H54 (cell line): Measurements from ENCODE around the gene MBP.

Experiments used
- DNase-seq: peaks from one replicate; pipeline ENCODE4 v3.0.0; 2011; ENCODE audit warnings: low spot score, mixed read lengths; ENCODE audit not compliant: insufficient read length
- FAIRE-seq: peaks from 3 replicates; lab custom pipeline; 2011; peaks lifted over from hg19 to GRCh38; lab: Jason Lieb, UNC
- POLR2A ChIP-seq: IDR thresholded peaks from 2 replicates; pipeline ENCODE4 v1.6.1; 2011; ENCODE audit warnings: low read depth, mild to moderate bottlenecking, low read length

The MBP gene

DNA sequence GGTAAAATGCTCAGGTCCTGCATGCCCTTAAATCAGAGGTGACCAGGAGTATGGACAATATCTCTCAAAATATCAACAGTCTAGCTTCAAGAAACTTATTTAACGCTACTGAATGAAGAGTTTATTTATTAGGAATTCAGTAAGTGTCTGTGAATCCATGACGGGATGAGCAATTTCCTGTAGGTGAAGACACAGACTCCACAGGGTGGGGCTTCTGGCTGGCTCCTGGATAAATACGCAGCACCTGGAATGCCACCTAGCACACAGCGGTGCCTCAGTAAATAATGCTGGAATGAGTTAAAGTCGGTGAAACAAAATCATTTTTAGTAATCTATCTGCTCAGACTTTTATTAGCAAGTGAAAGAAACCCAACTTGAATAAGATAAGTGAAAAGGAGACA is 29.4 kb upstream of the MBP start:
- DNase-seq: no peak
- no peak for TF ChIP-seq POLR2A
- no peak for FAIRE-seq

- FAIRE-seq (no peak), DNase-seq (no peak)
- no peak for TF ChIP-seq POLR2A
Measured at GRCh38 chr18:77161383-77161782, 28.8 kb upstream of the MBP start.

DNA sequence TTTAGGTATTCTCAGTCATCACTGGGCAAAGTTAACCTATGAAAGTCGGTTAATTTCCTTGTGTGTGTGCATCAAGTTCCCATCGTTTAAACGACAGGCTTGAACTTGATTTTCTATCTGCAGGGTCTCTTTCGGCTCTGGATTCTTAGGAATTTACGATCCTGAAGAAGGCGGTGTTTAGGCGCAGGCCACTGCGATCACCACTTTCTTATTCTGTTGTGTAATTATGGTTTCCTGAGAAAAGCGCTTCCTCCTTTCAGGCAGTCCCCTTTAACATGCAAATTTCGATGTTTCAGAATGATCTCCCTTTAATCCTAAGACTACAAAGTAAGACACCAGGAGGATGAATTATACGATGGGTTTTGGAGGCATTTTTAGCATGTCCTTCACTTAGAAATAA is 27.9 kb upstream of the MBP start:
- TF ChIP-seq POLR2A: no peak
- no peak for DNase-seq
- no peak for FAIRE-seq

GRCh38 chr18:77157312-77157711 is 24.7 kb upstream of the MBP start:
- no peak for TF ChIP-seq POLR2A
- FAIRE-seq (no peak), DNase-seq (no peak)

DNA sequence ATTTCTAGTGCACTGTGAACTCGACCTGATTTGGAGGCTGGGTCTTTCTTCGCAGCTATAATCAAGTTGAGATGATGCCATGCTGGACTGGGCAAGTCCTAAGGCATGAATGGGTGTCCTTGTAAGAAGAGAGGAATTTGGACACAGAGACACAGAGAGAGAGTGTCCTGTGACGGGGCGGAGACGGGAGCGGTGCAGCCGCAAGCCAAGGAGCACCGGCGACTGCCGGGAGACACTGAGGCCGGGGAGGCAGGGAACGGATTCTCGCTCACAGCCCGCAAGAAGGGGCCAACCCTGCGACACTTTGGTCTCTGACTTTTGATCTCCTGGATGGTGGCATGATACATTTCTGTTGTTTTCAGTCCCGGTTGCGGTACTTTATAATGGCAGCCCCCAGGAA is 22.4 kb upstream of the MBP start:
- DNase-seq (no peak), FAIRE-seq (no peak)
- TF ChIP-seq POLR2A: no peak

GRCh38 chr18:77153404-77153803 is 20.8 kb upstream of the MBP start:
- TF ChIP-seq POLR2A: no peak
- FAIRE-seq (no peak), DNase-seq (no peak)

DNA sequence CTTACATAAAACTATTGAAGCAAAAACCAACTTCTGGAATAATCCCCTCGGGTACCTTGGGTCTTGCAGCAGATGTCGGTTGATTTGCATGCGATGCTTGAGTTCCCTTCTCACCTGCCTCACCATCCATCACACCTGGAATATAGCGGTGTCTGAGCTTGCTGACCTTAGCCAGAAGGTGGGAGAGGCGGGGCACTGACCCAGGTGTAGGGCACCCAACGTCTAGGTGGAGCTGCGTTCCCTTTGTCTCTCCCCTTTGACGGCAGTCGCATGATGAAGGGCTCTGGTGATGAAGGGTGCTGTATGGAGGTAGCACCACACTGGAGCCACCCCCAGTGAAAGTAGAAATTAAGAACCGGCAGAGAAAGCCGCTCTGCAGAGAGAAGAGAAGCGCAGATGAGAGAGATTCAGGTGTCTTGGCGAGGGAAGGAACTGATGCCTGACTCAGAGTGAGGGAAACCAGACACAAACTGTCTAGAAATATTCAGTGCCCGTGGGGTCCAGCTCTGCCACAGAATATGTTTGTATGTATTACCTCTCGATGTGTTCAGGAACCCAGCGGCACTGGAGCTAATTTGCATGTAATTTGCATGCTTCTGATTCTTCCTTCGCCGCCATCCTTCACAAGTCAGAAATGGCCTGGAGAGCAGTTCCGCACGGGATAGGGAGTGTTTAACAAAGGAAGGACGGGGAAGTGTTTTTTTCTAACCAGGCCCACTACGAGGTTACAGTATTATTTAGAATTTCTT is 19.4 kb upstream of the MBP start:
- FAIRE-seq (no peak), DNase-seq (no peak)
- TF ChIP-seq POLR2A: no peak

- no peak for FAIRE-seq
- no peak for TF ChIP-seq POLR2A
- no peak for DNase-seq
Measured at GRCh38 chr18:77151033-77151771, 18.6 kb upstream of the MBP start.

DNA sequence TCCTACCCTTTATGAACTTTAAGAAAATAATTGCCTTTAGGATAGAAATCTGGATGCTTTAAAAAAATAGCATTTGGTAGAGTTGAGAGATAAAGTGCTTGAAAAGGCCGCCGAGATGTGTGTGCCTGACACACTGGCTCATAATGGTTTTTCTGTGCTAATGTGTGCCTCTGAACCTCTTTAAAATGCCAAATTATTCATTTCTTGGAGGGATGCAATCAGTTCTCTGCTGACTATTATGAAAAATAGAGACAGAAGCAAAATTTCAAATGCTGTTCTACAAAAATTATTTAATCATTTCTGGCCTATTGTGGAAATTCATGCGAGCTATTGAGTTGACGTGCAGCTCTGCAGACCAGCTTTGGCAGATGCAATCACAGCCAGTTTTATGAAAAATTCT is 18.0 kb upstream of the MBP start:
- no peak for TF ChIP-seq POLR2A
- FAIRE-seq: no peak
- no peak for DNase-seq

DNA sequence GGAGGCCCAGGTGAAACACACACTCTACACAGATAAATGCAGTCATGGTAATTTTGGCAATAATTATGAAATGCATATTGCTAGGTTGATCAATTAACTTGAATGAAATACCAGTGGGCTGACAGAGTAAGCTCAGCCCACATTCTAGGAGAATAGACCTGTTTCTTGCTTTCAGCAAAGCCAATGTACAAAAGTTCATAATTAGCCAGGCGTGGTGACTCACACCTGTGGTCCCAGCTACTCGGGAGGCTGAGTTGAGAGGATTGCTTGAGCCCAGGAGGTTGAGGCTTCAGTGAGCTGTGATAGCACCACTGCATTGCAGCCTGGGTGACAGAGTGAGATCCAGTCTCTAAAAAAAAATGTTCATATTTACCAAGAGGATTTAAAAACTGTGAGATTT is 15.7 kb upstream of the MBP start:
- no peak for TF ChIP-seq POLR2A
- DNase-seq (no peak), FAIRE-seq (no peak)

DNA sequence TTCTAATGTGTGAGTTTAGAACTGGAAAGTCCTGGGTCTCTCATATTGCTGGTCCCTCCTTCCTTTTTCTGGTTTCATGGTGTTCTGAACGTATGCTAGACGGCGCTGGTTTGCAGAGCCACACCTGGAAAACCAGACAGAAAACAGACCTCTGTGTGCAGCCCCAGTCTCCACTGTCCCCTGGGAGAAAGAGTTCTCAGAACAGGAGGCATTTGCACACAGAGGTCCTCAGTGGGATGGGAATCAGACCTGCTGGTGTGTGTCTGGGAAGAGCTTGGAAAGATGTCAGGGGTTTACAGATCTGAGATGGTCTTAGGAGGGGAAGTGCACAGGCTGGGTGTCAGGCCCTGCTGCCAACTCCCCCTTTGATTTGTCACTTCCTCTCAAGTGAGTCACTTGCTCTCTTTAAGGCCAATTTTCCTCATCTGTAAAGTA is 14.9 kb upstream of the MBP start:
- TF ChIP-seq POLR2A: no peak
- no peak for FAIRE-seq
- no peak for DNase-seq

DNA sequence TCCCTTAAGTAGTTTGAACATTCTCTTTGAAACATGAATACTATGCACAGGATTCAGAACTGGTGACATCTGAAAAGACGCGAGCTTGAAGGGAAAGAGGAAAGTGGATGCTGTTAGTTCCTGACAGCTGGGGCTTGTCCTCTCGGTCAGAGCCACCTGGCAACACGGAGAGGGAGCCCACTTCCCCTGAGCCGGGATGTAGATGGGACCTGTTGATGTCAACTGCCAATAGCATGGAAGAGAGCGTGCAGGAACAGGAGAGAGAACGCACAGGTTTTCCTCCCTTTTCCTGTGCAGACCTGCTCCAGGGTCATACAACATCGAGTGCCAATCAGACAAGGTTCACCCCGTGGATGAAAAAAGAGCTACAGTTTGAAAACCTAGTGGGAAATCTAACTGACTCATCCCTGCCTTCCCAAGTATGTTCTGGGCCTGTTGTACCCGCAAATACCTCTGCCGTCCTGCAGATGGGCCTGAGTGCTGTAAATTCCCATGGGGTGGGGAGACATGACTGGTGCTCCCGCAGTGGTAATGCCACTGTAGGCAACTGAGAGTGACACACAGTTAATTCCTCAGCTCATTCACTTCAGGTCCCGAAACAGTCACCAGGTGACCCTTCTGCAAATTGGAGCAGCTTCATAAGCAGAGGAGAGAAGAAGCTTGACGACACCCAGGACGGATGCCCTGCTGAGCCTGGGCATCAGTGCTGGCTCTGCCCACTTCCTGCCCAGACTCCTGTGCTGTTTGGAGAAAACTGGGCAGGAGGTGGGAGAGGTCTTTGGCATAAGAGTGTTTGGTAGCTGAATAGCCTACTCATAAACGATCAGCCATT is 13.9 kb upstream of the MBP start:
- no peak for TF ChIP-seq POLR2A

GRCh38 chr18:77145364-77145901 is 12.8 kb upstream of the MBP start:
- no peak for FAIRE-seq
- DNase-seq: no peak
- TF ChIP-seq POLR2A: no peak

More for the DNA sequence above, 13.9 kb upstream of the MBP start:
- DNase-seq (no peak), FAIRE-seq (no peak)
